ENCODE measurements around the gene OR5K1.

- TF ChIP-seq RAD21 (conservative IDR thresholded peaks at IDR 0.05) (no peak), CTCF (IDR thresholded peaks at IDR 0.05; ENCODE audit: poor library complexity, severe bottlenecking) (no peak), EZH2 (IDR thresholded peaks at IDR 0.05; ENCODE audit: borderline replicate concordance, insufficient read depth, low read length, poor library complexity, severe bottlenecking) (no peak), REST (IDR thresholded peaks at IDR 0.05; ENCODE audit: borderline replicate concordance) (no peak), POLR2AphosphoS5 (IDR thresholded peaks at IDR 0.05) (no peak), SMC3 (conservative IDR thresholded peaks at IDR 0.05; ENCODE audit: poor library complexity) (no peak), TAF1 (IDR thresholded peaks at IDR 0.05; ENCODE audit: low read depth) (no peak), EP300 (conservative IDR thresholded peaks at IDR 0.05; ENCODE audit: poor library complexity, severe bottlenecking) (no peak)
These were observed at the start of gene OR5K1 for GRCh38 chr3:98462901-98463300.

All from neural cell (in vitro differentiated cells).